Endothelial cell (in vitro differentiated cells): ENCODE data around the gene AK1. TPM values are rescaled to one million over a fixed set of nuclear protein-coding genes. Genes with fewer than 3 reads are reported as not detected.

Source experiments
- DNase-seq: peaks from one replicate; pipeline ENCODE4 v3.0.0; 2021; ENCODE audit warnings: low spot score
- H3K27ac Mint-ChIP-seq: one replicate; pipeline ENCODE4 v1.8.0; 2021; ENCODE audit warnings: mixed read lengths, inconsistent platforms; ENCODE audit not compliant: unreplicated experiment
- H3K27me3 Mint-ChIP-seq: one replicate; pipeline ENCODE4 v1.8.0; 2021; ENCODE audit warnings: mild to moderate bottlenecking, moderate library complexity, mixed read lengths, inconsistent platforms; ENCODE audit not compliant: unreplicated experiment
- H3K36me3 Mint-ChIP-seq: one replicate; pipeline ENCODE4 v1.8.0; 2021; ENCODE audit warnings: mild to moderate bottlenecking, low read depth, mixed read lengths, inconsistent platforms; ENCODE audit not compliant: unreplicated experiment
- H3K4me1 Mint-ChIP-seq: one replicate; pipeline ENCODE4 v1.8.0; 2021; ENCODE audit warnings: mild to moderate bottlenecking, mixed read lengths, inconsistent platforms; ENCODE audit not compliant: unreplicated experiment
- H3K4me3 Mint-ChIP-seq: one replicate; pipeline ENCODE4 v1.8.0; 2021; ENCODE audit warnings: mild to moderate bottlenecking, mixed read lengths, inconsistent platforms; ENCODE audit not compliant: unreplicated experiment
- H3K9me3 Mint-ChIP-seq: one replicate; pipeline ENCODE4 v1.8.0; 2021; ENCODE audit warnings: mixed read lengths, inconsistent platforms; ENCODE audit not compliant: unreplicated experiment
- long read RNA-seq: library from polyadenylated mRNA; unstranded; transcript quantifications from one replicate; pipeline ENCODE4 v2.0.0, GENCODE V29; 2020; ENCODE audit not compliant: unreplicated experiment
- total RNA-seq: library from RNA; stranded (reverse); fragmentation: NEBNext Ultra II Directional; extraction: Animal tissue kit (Norgen Biotek cat#: 25700); gene quantifications from one replicate; pipeline ENCODE4 v1.2.1, GENCODE V29; 2021; ENCODE audit not compliant: unreplicated experiment
- TF ChIP-seq, protein P1 (sequence below): fragments of 200-600 bp; sonication (generic); IDR thresholded peaks from one replicate; pipeline ENCODE4 v1.5.0; 2021; ENCODE audit warnings: antibody characterized with exemption; ENCODE audit not compliant: unreplicated experiment

AK1 gene, protein sequence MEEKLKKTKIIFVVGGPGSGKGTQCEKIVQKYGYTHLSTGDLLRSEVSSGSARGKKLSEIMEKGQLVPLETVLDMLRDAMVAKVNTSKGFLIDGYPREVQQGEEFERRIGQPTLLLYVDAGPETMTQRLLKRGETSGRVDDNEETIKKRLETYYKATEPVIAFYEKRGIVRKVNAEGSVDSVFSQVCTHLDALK
- 63.3 TPM for total RNA-seq
- long read RNA-seq, transcript AK1-203 (7 exons, 2,266 nt): major isoform, 28 of 32 reads
- long read RNA-seq, partial matches to known transcripts: 0 of 32 reads
- long read RNA-seq, other reads (novel, unspliced or antisense): 4 of 32 reads

DNA sequence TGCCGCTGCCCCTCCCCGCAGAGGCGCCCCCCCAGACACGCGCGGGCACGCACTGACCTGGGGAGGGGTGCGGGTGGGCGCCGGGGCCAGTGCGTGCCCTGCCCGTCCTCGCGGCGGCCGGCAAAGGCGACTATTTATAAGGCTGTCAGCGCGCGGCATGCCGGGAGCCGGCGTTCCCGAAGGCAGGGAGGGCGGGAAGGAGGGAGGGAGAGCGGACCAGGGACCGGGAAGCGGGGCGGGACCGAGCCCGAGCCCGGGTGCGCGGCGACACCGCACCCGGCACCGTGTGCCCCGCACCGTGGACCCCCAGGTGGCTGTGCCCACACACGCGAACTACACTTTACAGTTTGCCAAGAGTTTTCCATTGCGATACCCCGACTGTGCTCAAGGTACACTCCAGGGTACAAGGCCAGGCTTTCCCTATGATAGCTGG is at the start of gene AK1:
Gene AK1, minus strand, starts transcription at position 110 of the 433 bp plus-strand sequence. CDS start 3,058 bp downstream, outside the sequence.
- peaks cover 22% of the 10 kb centered on the region for H3K4me1 Mint-ChIP-seq
- peak within 1 kb of the TSS; percentile 66 for H3K27ac Mint-ChIP-seq
- peak within 1 kb of the TSS; percentile 87 for H3K4me3 Mint-ChIP-seq
- TF ChIP-seq, protein P1, sequence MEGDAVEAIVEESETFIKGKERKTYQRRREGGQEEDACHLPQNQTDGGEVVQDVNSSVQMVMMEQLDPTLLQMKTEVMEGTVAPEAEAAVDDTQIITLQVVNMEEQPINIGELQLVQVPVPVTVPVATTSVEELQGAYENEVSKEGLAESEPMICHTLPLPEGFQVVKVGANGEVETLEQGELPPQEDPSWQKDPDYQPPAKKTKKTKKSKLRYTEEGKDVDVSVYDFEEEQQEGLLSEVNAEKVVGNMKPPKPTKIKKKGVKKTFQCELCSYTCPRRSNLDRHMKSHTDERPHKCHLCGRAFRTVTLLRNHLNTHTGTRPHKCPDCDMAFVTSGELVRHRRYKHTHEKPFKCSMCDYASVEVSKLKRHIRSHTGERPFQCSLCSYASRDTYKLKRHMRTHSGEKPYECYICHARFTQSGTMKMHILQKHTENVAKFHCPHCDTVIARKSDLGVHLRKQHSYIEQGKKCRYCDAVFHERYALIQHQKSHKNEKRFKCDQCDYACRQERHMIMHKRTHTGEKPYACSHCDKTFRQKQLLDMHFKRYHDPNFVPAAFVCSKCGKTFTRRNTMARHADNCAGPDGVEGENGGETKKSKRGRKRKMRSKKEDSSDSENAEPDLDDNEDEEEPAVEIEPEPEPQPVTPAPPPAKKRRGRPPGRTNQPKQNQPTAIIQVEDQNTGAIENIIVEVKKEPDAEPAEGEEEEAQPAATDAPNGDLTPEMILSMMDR: no peak
- DNase-seq: peak; percentile 62
- H3K36me3 Mint-ChIP-seq: peaks cover 3% of the 10 kb centered on the region
- peaks cover 11% of the 10 kb centered on the region for H3K27me3 Mint-ChIP-seq
- no peaks in the 10 kb centered on the region for H3K9me3 Mint-ChIP-seq

DNA sequence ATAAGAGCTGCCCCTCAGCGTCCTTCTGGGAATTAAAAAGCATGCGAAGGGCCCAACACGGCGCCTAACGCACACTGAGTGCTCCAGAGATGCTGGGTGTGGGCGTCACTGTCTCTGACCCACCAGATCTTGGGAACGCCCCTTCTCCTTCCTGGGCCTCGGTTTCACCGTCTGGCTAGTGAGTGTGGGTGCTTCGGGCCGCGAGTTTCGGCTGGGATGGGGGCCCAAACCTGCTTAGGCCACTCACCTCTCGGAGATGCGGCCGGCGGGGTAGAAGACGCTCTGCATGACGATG is 49.4 kb upstream of the AK1 start:
- H3K4me3 Mint-ChIP-seq: no peak overlapping the region
- H3K36me3 Mint-ChIP-seq: peaks cover 3% of the 10 kb centered on the region
- H3K27me3 Mint-ChIP-seq: peaks cover 14% of the 10 kb centered on the region
- no peak overlapping the region for H3K27ac Mint-ChIP-seq
- TF ChIP-seq, protein P1: no peak
- H3K4me1 Mint-ChIP-seq: peaks cover 11% of the 10 kb centered on the region
- DNase-seq: no peak
- no peaks in the 10 kb centered on the region for H3K9me3 Mint-ChIP-seq

DNA sequence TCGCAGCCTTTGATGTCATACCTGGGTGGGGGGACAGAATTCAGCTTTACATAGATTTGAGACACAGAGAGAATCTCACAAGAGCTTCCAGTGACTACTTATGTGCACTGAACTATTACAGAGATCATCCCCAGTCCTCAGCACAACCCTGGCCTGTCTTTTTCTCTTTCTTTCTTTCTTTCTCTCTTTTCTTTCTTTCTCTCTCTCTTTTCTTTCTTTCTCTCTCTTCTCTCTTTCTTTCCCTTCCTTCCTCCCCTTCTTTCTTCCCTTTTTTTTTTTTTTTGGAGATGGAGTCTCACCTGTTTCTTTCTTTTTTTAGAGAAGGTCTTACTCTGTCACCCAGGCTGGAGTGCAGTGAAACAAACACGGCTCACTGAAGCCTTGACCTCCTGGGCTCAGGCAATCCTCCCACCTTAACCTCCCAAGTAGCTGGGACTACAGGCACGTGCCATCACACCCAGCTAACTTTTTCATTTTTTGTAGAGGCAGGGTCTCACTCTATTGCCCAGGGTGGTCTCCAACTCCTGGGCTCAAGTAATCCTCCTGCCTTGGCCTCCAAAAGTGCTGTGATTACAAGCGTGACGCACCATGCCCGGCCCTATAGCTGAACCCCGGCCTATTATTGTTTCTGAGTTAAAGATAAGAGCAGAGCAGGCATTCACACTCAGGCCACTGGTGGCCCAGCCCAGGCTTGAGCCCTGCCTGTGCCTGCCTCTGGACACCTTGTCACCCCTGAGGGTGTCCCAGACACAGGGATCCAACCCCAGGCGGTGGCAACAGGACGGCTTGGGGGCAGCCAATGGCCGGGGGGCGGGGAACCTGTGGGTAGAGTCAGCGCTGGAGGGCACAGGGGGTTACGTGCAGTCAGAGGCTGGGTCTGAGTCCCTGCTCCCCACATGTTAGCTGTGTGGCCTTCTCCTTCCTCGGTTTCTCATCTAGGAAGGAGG is 48.8 kb upstream of the AK1 start:
- TF ChIP-seq, protein P1: no peak
- peak overlapping the region; percentile 26 for H3K4me3 Mint-ChIP-seq
- peaks cover 14% of the 10 kb centered on the region for H3K27me3 Mint-ChIP-seq
- no peak overlapping the region for H3K27ac Mint-ChIP-seq
- H3K36me3 Mint-ChIP-seq: peaks cover 3% of the 10 kb centered on the region
- DNase-seq: no peak
- H3K4me1 Mint-ChIP-seq: peaks cover 7% of the 10 kb centered on the region
- H3K9me3 Mint-ChIP-seq: no peaks in the 10 kb centered on the region

DNA sequence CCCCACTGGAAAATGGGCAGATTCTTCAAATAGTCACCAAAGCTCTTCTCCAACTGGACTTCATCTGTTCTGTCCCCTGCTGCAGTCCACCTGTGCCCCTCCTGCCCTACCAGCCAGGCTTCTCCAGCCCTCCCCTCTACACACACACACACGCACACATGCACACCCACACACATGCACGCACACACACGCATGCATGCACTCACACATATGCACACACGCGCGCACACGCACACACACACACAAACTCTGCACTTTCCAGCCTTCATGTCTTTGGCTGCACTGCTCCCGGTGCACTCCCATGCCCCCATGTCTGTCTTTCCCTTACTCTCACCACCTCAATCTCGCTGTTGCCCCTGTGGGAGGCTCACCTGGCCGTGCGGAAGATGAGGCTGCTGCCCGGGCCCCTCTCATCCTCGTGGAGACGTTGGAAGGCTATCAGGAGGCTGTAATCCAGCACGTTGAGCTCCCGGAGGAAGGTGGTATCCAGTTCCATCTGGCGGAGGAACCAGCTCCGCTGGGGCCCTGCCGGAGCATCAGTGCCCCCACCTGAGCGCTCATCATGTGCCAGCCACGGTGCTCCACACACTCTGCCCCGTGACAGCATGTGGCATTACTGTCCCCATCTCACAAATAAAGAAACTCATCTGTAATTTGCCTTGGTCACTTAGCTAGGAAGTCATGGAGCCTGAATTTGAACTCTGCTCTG is 47.4 kb upstream of the AK1 start:
- no peak overlapping the region for H3K4me3 Mint-ChIP-seq
- H3K4me1 Mint-ChIP-seq: peaks cover 7% of the 10 kb centered on the region
- DNase-seq: no peak
- TF ChIP-seq, protein P1: no peak
- no peaks in the 10 kb centered on the region for H3K9me3 Mint-ChIP-seq
- H3K36me3 Mint-ChIP-seq: peaks cover 3% of the 10 kb centered on the region
- H3K27ac Mint-ChIP-seq: no peak overlapping the region
- peaks cover 14% of the 10 kb centered on the region for H3K27me3 Mint-ChIP-seq
